T-helper 1 cell treated with Interleukin-12 subunit alpha and Interleukin-12 subunit beta and Interleukin-4 antibody, amounts not matched to agents 30 μg/mL and 1 μg/mL, for 36 hours (primary cell): ENCODE data around the gene DIP2C.
"Not testable (repeated sequence)": the region's sequence is repeated elsewhere in the genome, so short reads cannot be mapped to it uniquely, and the experiment has no call there.

Experiments used
- H3K27ac Mint-ChIP-seq: one replicate; pipeline ENCODE4 v1.8.0; 2021; ENCODE audit warnings: mild to moderate bottlenecking, mixed read lengths
- H3K27me3 Mint-ChIP-seq: one replicate; pipeline ENCODE4 v1.8.0; 2021; ENCODE audit warnings: low read depth, mixed read lengths
- H3K36me3 Mint-ChIP-seq: one replicate; pipeline ENCODE4 v1.8.0; 2021; ENCODE audit warnings: low read depth, mixed read lengths
- H3K4me1 Mint-ChIP-seq: one replicate; pipeline ENCODE4 v1.8.0; 2021; ENCODE audit warnings: low read depth, mixed read lengths
- H3K4me3 Mint-ChIP-seq: one replicate; pipeline ENCODE4 v1.8.0; 2021; ENCODE audit warnings: mild to moderate bottlenecking, moderate library complexity, mixed read lengths
- H3K9me3 Mint-ChIP-seq: one replicate; pipeline ENCODE4 v1.8.0; 2021; ENCODE audit warnings: mixed read lengths

The DIP2C gene

GRCh38 chr10:606762-607544 lies 82.5 kb downstream of the DIP2C start:
- Mint-ChIP-seq H3K4me1 (no peaks in the 10 kb centered on the region), H3K27ac (no peak overlapping the region), H3K36me3 (no peaks in the 10 kb centered on the region), H3K27me3 (no peaks in the 10 kb centered on the region), H3K9me3 (no peaks in the 10 kb centered on the region), H3K4me3 (no peak overlapping the region)

GRCh38 chr10:605632-606325 lies 83.7 kb downstream of the DIP2C start:
- no peaks in the 10 kb centered on the region for H3K36me3 Mint-ChIP-seq

GRCh38 chr10:604716-605631 lies 84.5 kb downstream of the DIP2C start:
- Mint-ChIP-seq H3K36me3 (no peaks in the 10 kb centered on the region), H3K9me3 (no peaks in the 10 kb centered on the region), H3K4me3 (no peak overlapping the region), H3K27me3 (no peaks in the 10 kb centered on the region), H3K27ac (no peak overlapping the region), H3K4me1 (no peaks in the 10 kb centered on the region)

More at GRCh38 chr10:605632-606325, 83.7 kb downstream of the DIP2C start:
- no peaks in the 10 kb centered on the region for H3K27me3 Mint-ChIP-seq
- no peak overlapping the region for H3K27ac Mint-ChIP-seq
- no peak overlapping the region for H3K4me3 Mint-ChIP-seq
- no peaks in the 10 kb centered on the region for H3K4me1 Mint-ChIP-seq
- H3K9me3 Mint-ChIP-seq: no peaks in the 10 kb centered on the region

- Mint-ChIP-seq H3K4me3 (no peak overlapping the region), H3K4me1 (no peaks in the 10 kb centered on the region), H3K36me3 (no peaks in the 10 kb centered on the region), H3K27me3 (no peaks in the 10 kb centered on the region), H3K27ac (no peak overlapping the region), H3K9me3 (no peaks in the 10 kb centered on the region)
These were observed 85.7 kb downstream of the DIP2C start for GRCh38 chr10:603745-604144.

- Mint-ChIP-seq H3K27ac (no peak overlapping the region), H3K27me3 (no peaks in the 10 kb centered on the region), H3K9me3 (no peaks in the 10 kb centered on the region), H3K36me3 (no peaks in the 10 kb centered on the region), H3K4me3 (no peak overlapping the region), H3K4me1 (no peaks in the 10 kb centered on the region)
These were observed 87.0 kb downstream of the DIP2C start for GRCh38 chr10:602391-603005.

GRCh38 chr10:601660-601963 lies 87.9 kb downstream of the DIP2C start:
- Mint-ChIP-seq H3K27me3 (no peaks in the 10 kb centered on the region), H3K36me3 (no peaks in the 10 kb centered on the region), H3K4me1 (no peaks in the 10 kb centered on the region), H3K4me3 (no peak overlapping the region), H3K9me3 (no peaks in the 10 kb centered on the region), H3K27ac (no peak overlapping the region)

DNA sequence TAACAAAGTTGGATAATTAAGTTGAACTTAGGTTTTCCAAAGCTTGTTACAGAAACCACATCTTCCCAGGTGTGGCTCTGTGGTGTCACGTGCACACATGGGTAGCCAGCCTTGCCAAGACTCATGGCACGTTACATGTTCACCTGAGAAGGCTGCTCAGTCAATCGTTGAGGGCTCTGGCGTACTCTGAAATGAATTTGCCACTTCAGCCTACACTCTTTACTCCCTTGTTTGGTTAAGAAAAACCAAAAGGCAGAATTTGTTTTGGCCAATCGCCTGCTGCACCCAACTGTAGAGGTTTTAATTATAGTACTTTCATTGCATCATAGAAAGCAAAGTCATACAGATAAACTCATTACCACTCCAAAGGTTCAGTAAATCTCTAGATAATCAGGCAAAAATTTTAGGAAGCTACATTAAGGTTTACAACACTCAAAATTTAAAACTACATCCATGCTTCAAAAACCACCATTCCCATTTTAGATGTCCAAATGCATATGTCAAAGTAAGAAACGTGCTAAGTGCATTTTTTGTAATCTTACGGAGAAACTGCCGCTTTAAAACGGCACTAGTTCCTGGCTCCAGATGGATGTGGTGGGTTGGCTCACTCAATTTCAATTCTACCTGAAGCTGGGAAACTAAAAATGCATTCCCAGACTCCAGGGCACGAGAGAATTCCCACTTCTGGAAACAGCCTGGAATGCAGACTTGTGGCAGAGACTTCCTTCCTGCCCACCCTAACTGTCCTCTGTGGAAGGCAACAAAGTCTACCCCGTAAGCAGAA lies 88.4 kb downstream of the DIP2C start:
- Mint-ChIP-seq H3K27me3 (no peaks in the 10 kb centered on the region), H3K36me3 (no peaks in the 10 kb centered on the region), H3K9me3 (no peaks in the 10 kb centered on the region), H3K27ac (no peak overlapping the region), H3K4me1 (no peaks in the 10 kb centered on the region), H3K4me3 (no peak overlapping the region)

DNA sequence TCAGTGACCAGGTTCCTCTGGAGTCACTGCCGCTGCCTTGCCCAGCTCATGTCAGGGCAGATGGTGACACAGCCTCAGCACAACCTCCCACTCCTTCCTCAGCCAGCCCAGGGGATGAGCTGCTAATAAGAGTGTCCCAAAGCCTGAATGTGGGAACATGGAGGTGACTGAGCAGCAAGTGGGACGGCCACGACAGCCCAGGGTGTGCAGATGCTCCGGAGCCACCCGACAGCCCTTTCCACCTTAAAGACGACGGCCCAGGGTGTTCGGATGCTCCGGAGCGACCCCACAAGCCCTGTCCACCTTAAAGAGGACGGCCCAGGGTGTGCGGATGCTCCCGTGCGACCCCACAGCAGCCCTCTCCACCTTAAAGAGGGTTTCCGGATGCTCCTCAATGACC lies 89.2 kb downstream of the DIP2C start:
- no peaks in the 10 kb centered on the region for H3K27me3 Mint-ChIP-seq
- H3K4me3 Mint-ChIP-seq: no peak overlapping the region
- H3K9me3 Mint-ChIP-seq: no peaks in the 10 kb centered on the region
- no peaks in the 10 kb centered on the region for H3K36me3 Mint-ChIP-seq
- no peaks in the 10 kb centered on the region for H3K4me1 Mint-ChIP-seq
- no peak overlapping the region for H3K27ac Mint-ChIP-seq

DNA sequence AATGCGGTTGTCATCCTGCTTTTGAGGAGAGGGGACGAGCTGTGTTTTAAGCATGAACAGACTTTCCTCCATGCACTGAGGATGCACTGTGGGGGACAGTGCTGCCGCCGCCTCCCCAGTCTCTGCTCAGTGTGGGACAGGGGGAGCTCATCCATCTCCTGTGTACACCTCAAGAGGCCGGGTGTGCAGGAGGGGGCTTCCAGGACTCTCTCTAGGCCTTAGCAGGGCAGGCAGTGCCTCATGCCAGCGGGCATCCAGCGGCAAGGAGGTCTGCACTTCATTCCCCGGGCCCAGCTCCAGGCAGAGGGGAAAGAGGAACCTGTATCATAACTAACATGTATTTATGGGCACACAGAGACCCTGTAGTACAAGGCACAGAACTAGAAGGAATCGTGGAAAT lies 89.7 kb downstream of the DIP2C start:
- no peaks in the 10 kb centered on the region for H3K36me3 Mint-ChIP-seq
- no peak overlapping the region for H3K4me3 Mint-ChIP-seq
- H3K4me1 Mint-ChIP-seq: no peaks in the 10 kb centered on the region
- no peaks in the 10 kb centered on the region for H3K27me3 Mint-ChIP-seq
- no peaks in the 10 kb centered on the region for H3K9me3 Mint-ChIP-seq
- H3K27ac Mint-ChIP-seq: no peak overlapping the region

DNA sequence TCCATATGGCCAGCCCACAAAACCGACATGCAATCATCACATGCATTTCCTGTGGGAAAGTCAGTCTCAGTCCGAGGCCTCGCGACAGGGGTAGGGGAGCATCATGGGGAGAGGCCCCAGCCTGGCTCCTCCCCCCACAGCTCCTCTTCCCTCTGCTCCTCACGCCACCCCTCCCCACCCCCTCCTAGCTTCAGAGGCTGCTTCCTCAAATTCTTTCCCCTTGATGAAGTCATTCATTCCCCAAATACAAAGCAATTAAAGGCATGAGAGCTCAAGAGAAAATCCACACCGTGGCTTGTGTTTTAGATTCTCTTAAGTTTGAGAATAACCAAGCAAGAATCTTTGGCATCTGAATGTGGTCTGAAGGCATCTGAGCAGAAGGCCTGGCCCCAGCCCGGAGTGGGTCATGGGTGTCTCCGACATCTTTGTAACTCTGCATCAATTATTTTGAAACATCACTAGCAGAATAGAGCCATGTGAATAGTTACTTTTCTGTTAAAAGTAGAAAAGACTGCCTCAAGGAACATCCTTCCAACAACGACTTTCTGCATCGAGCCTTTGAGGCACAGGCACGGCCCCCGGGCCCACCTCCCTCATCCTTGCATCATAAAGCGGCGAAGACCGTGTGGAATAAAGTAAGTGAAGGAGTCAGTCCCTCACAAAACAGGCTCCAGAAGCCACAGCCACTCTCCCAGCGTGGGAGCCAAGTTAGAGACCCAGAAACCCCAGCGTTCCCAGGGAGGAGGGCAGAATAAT lies 90.9 kb downstream of the DIP2C start:
- Mint-ChIP-seq H3K36me3 (no peaks in the 10 kb centered on the region), H3K27me3 (no peaks in the 10 kb centered on the region), H3K27ac (no peak overlapping the region), H3K4me3 (no peak overlapping the region), H3K9me3 (no peaks in the 10 kb centered on the region), H3K4me1 (no peaks in the 10 kb centered on the region)

GRCh38 chr10:597976-598375 lies 91.5 kb downstream of the DIP2C start:
- Mint-ChIP-seq H3K9me3 (no peaks in the 10 kb centered on the region), H3K27me3 (no peaks in the 10 kb centered on the region), H3K4me3 (no peak overlapping the region), H3K27ac (no peak overlapping the region), H3K36me3 (no peaks in the 10 kb centered on the region), H3K4me1 (no peaks in the 10 kb centered on the region)

GRCh38 chr10:596725-597345 lies 92.6 kb downstream of the DIP2C start:
- Mint-ChIP-seq H3K36me3 (no peaks in the 10 kb centered on the region), H3K4me1 (no peaks in the 10 kb centered on the region), H3K9me3 (no peaks in the 10 kb centered on the region), H3K4me3 (no peak overlapping the region), H3K27ac (no peak overlapping the region), H3K27me3 (no peaks in the 10 kb centered on the region)

DNA sequence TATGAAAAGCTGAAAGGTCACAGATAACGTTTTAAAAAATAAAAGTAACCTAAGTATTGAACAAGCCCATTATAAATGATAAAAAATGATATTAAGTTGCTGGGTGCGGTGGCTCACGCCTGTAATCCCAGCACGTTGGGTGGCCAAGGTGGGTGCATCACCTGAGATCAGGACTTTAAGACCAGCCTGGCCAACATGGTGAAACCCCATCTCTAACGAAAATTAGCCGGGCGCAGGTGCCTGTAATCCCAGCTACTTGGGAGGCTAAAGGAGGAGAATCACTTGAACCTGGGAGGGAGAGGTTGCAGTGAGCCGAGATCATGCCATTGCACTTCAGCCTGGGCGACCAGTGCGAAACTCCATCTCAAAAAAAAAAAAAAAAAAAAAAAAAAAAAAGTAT lies 93.3 kb downstream of the DIP2C start:
- H3K27ac Mint-ChIP-seq, H3K4me3 Mint-ChIP-seq, H3K4me1 Mint-ChIP-seq, H3K9me3 Mint-ChIP-seq, H3K36me3 Mint-ChIP-seq, H3K27me3 Mint-ChIP-seq: not testable (repeated sequence)
